Mesenchymal stem cell (in vitro differentiated cells and primary cell): Measurements from ENCODE around the gene HSD17B10.

ENCODE experiments used
- DNase-seq: peaks from one replicate; pipeline ENCODE4 v3.0.0-alpha.2; 2013
- H2AFZ ChIP-seq: one replicate; pipeline ENCODE4 v1.6.1; 2013; ENCODE audit warnings: low read depth, mild to moderate bottlenecking, control low read depth, inconsistent platforms, low read length, moderate library complexity
- H2AK5ac ChIP-seq: 2 replicates; pipeline ENCODE4 v1.6.1; 2013; ENCODE audit warnings: low read length, moderate library complexity, mild to moderate bottlenecking, inconsistent platforms; ENCODE audit not compliant: severe bottlenecking
- H2BK120ac ChIP-seq: one replicate; pipeline ENCODE4 v1.6.1; 2013; ENCODE audit warnings: low read depth, mild to moderate bottlenecking, inconsistent platforms, low read length, moderate library complexity
- H2BK12ac ChIP-seq, 2 experiments: one replicate each; pipeline ENCODE4 v1.6.1; 2013; ENCODE audit warnings: inconsistent platforms in 2 of 2, low read length in 2 of 2, mild to moderate bottlenecking in 2 of 2, moderate library complexity in 2 of 2, control low read depth in 1 of 2
- H2BK15ac ChIP-seq: one replicate; pipeline ENCODE4 v1.6.1; 2013; ENCODE audit warnings: mild to moderate bottlenecking, low read depth, inconsistent platforms; ENCODE audit not compliant: poor library complexity, severe bottlenecking
- H2BK5ac ChIP-seq: 2 replicates; pipeline ENCODE4 v1.6.1; 2013; ENCODE audit warnings: low read depth, mild to moderate bottlenecking, low read length, control low read depth, inconsistent platforms; ENCODE audit not compliant: poor library complexity, severe bottlenecking
- H3K14ac ChIP-seq, 2 experiments: one replicate each; pipeline ENCODE4 v1.6.1; 2013; ENCODE audit warnings: inconsistent platforms in 2 of 2, low read length in 2 of 2, control low read depth in 1 of 2, mild to moderate bottlenecking in 1 of 2, moderate library complexity in 1 of 2
- H3K18ac ChIP-seq, 2 experiments: one replicate each; pipeline ENCODE4 v1.6.1; 2013; ENCODE audit warnings: inconsistent platforms in 2 of 2, low read length in 2 of 2, control low read depth in 1 of 2, low read depth in 1 of 2, mild to moderate bottlenecking in 1 of 2
- H3K23ac ChIP-seq, 2 experiments: one replicate each; pipeline ENCODE4 v1.6.1; 2013; ENCODE audit warnings: inconsistent platforms in 2 of 2, low read length in 2 of 2, mild to moderate bottlenecking in 2 of 2, moderate library complexity in 2 of 2, control low read depth in 1 of 2
- H3K27ac ChIP-seq: 2 replicates; pipeline ENCODE4 v1.5.1; 2013; ENCODE audit warnings: mild to moderate bottlenecking, moderate library complexity, low read length, control low read depth, inconsistent platforms; ENCODE audit not compliant: poor library complexity, severe bottlenecking
- H3K27me3 ChIP-seq, 2 experiments: 2 replicates each; pipeline versions ENCODE4 v1.6.1 to v1.7.0; 2013; ENCODE audit warnings: low read length in 2 of 2, mild to moderate bottlenecking in 2 of 2, moderate library complexity in 2 of 2, control low read depth in 1 of 2, inconsistent platforms in 1 of 2; ENCODE audit not compliant: control insufficient read depth in 1 of 2, insufficient read depth in 1 of 2
- H3K36me3 ChIP-seq, 2 experiments: 2 replicates each; pipeline versions ENCODE4 v1.6.1 to v1.7.0; 2013; ENCODE audit warnings: low read length in 2 of 2, control low read depth in 1 of 2, inconsistent platforms in 1 of 2, low read depth in 1 of 2, mild to moderate bottlenecking in 1 of 2; ENCODE audit not compliant: insufficient read depth in 2 of 2, control insufficient read depth in 1 of 2
- H3K4ac ChIP-seq, 2 experiments: one replicate each; pipeline ENCODE4 v1.6.1; 2013; ENCODE audit warnings: inconsistent platforms in 2 of 2, low read length in 2 of 2, mild to moderate bottlenecking in 2 of 2, moderate library complexity in 2 of 2, control low read depth in 1 of 2, low read depth in 1 of 2
- H3K4me1 ChIP-seq: 2 replicates; pipeline ENCODE4 v1.6.1; 2013; ENCODE audit warnings: low read depth, low read length, control low read depth; ENCODE audit not compliant: control insufficient read depth, insufficient read depth
- H3K4me2 ChIP-seq: 2 replicates; pipeline ENCODE4 v1.6.1; 2013; ENCODE audit warnings: low read length, mild to moderate bottlenecking, inconsistent platforms; ENCODE audit not compliant: poor library complexity, severe bottlenecking
- H3K4me3 ChIP-seq, 2 experiments: 2 replicates each; pipeline versions ENCODE4 v1.5.1 to v1.7.0; 2013; ENCODE audit warnings: low read length in 2 of 2, mild to moderate bottlenecking in 2 of 2, control low read depth in 1 of 2, low read depth in 1 of 2; ENCODE audit not compliant: insufficient read depth in 1 of 2
- H3K79me1 ChIP-seq: replicated peaks from 2 replicates; pipeline ENCODE4 v1.6.1; 2013; ENCODE audit warnings: mild to moderate bottlenecking, control low read depth, low read length, inconsistent platforms; ENCODE audit not compliant: poor library complexity, severe bottlenecking
- H3K9ac ChIP-seq: 2 replicates; pipeline ENCODE4 v1.7.0; 2013; ENCODE audit warnings: mild to moderate bottlenecking, low read length, moderate library complexity
- H3K9me3 ChIP-seq: 2 replicates; pipeline ENCODE4 v1.7.0; 2013; ENCODE audit warnings: mild to moderate bottlenecking, low read length; ENCODE audit not compliant: control insufficient read depth
- H4K8ac ChIP-seq: one replicate; pipeline ENCODE4 v1.6.1; 2013; ENCODE audit warnings: inconsistent platforms, mild to moderate bottlenecking, low read length, moderate library complexity
- H4K91ac ChIP-seq: one replicate; pipeline ENCODE4 v1.6.1; 2013; ENCODE audit warnings: mild to moderate bottlenecking, low read length, inconsistent platforms
- WGBS: methylation state at CpG from one replicate; pipeline ENCODE4 v1.1.7; 2013; ENCODE audit warnings: mixed read lengths; 5-methylcytosine and 5-hydroxymethylcytosine counted together
- small RNA-seq: library from polyadenylated mRNA; stranded (forward); fragments of <200 nt; extraction: miRNeasy Mini kit (QIAGEN cat#:217004); gene quantifications from one replicate; pipeline ENCODE3, GENCODE V24; 2013; ENCODE audit warnings: low read depth

Gene HSD17B10

GRCh38 chrX:53398216-53398615 is 36.0 kb downstream of the HSD17B10 start:
- no peak overlapping the region for H3K14ac ChIP-seq
- H2AK5ac ChIP-seq, result no peak overlapping the region
- no peak overlapping the region for H3K23ac ChIP-seq
- no peak overlapping the region for H3K4ac ChIP-seq
- no peaks in the 10 kb centered on the region for H3K4me1 ChIP-seq
- no peak overlapping the region for H2BK12ac ChIP-seq
- no peaks in the 10 kb centered on the region for H3K27me3 ChIP-seq
- H3K4me3 ChIP-seq, result no peak overlapping the region
- H3K27ac ChIP-seq, result no peak overlapping the region
- DNase-seq, result no peak
- no peak overlapping the region for H4K91ac ChIP-seq
- H3K4me2 ChIP-seq, result no peak overlapping the region
- H3K9me3 ChIP-seq, result no peaks in the 10 kb centered on the region
- no peak overlapping the region for H2BK5ac ChIP-seq
- H4K8ac ChIP-seq, result no peak overlapping the region
- peaks cover 2% of the 10 kb centered on the region for H3K79me1 ChIP-seq
- no peak overlapping the region for H3K9ac ChIP-seq
- no peak overlapping the region for H2BK120ac ChIP-seq
- no peak overlapping the region for H3K18ac ChIP-seq
- no CpG with 5 or more reads among the region's 1 CpG for WGBS
- H2AFZ ChIP-seq, result no peak overlapping the region
- H2BK15ac ChIP-seq, result no peak overlapping the region
- H3K36me3 ChIP-seq, result peaks cover 7 to 72% of the 10 kb centered on the region in 2 experiments

GRCh38 chrX:53395605-53396298 is 38.4 kb downstream of the HSD17B10 start:
- Histone ChIP-seq H3K9ac (no peak overlapping the region), H3K23ac (no peak overlapping the region), H2AFZ (no peak overlapping the region), H3K79me1 (peaks cover 2% of the 10 kb centered on the region), H3K4me2 (no peak overlapping the region), H3K14ac (no peak overlapping the region), H2BK15ac (no peak overlapping the region), H4K91ac (no peak overlapping the region), H3K18ac (no peak overlapping the region), H2BK120ac (no peak overlapping the region), H3K4me1 (no peaks in the 10 kb centered on the region), H3K4me3 (no peak overlapping the region), H3K27ac (no peak overlapping the region), H3K27me3 (no peaks in the 10 kb centered on the region), H3K36me3 (peaks cover 7 to 63% of the 10 kb centered on the region in 2 experiments), H3K9me3 (no peaks in the 10 kb centered on the region), H2BK12ac (no peak overlapping the region), H2BK5ac (no peak overlapping the region), H4K8ac (no peak overlapping the region), H2AK5ac (no peak overlapping the region), H3K4ac (no peak overlapping the region)
- no peak for DNase-seq
- WGBS, result over 99% methylated on average over 2 of the region's 2 CpGs

- Histone ChIP-seq H3K4ac (no peak overlapping the region), H4K8ac (no peak overlapping the region), H2BK5ac (peak overlapping the region; percentile 57), H2BK12ac (peak overlapping the region in 1 of 2 experiments; percentile 76), H2BK15ac (no peak overlapping the region), H3K23ac (no peak overlapping the region), H3K4me1 (peaks cover 14% of the 10 kb centered on the region), H2AK5ac (peak overlapping the region; percentile 32), H3K27ac (peak overlapping the region; percentile 43), H3K9me3 (no peaks in the 10 kb centered on the region), H3K18ac (no peak overlapping the region), H3K14ac (no peak overlapping the region), H3K27me3 (no peaks in the 10 kb centered on the region), H3K36me3 (peaks cover 25 to 62% of the 10 kb centered on the region in 2 experiments), H4K91ac (no peak overlapping the region), H3K9ac (no peak overlapping the region), H3K4me2 (no peak overlapping the region), H3K4me3 (no peak overlapping the region), H2AFZ (no peak overlapping the region), H2BK120ac (no peak overlapping the region), H3K79me1 (peaks cover 1% of the 10 kb centered on the region)
- 96% methylated on average over 2 of the region's 4 CpGs for WGBS
- DNase-seq, result no peak
Observed at GRCh38 chrX:53383376-53384076, 50.6 kb downstream of the HSD17B10 start.

Small RNAs within 50 kb of the gene (small RNA-seq; reads per million reads assigned to genes)
- gene MIR6857 (2.3 reads per million), gene VTRNA3-1P (1.2 reads per million)
